Endothelial cell of umbilical vein (primary cell): Measurements from ENCODE around the gene CEP72. TPM values are rescaled to one million over a fixed set of nuclear protein-coding genes. Genes with fewer than 3 reads are reported as not detected.

Source experiments
- BruUV-seq: library from RNA; stranded (reverse); fragments of 400-500 nt; replicated peaks from 2 replicates; lab custom pipeline; 2021; lab: Mats Ljungman, UMichigan
- CTCF ChIA-PET: fragments of 300-600, 350-600 bp; sonication (Branson Sonifier 250); formaldehyde crosslinking; loops from one replicate; lab custom pipeline; 2021; ENCODE audit warnings: antibody characterized with exemption, inconsistent platforms; lab: Charles Lee
- POLR2A ChIA-PET: fragments of 300-600, 350-600 bp; sonication (Branson Sonifier 250); formaldehyde crosslinking; loops from one replicate; lab custom pipeline; 2021; ENCODE audit warnings: antibody characterized with exemption, inconsistent platforms; lab: Charles Lee
- DNase-seq: peaks from one replicate; pipeline ENCODE4 v3.0.0-alpha.2; 2011; ENCODE audit warnings: low read depth, low spot score
- FAIRE-seq: peaks from 2 replicates; lab custom pipeline; 2011; peaks lifted over from hg19 to GRCh38; lab: Jason Lieb, UNC
- H2AFZ ChIP-seq: 2 replicates; pipeline ENCODE4 v1.6.0; 2012; ENCODE audit warnings: low read depth, low read length, control low read depth, inconsistent platforms
- H3K27ac ChIP-seq: 2 replicates; pipeline ENCODE4 v1.5.1; 2011; ENCODE audit warnings: low read depth, mild to moderate bottlenecking, control low read depth, low read length, moderate library complexity; ENCODE audit not compliant: insufficient read depth
- H3K27me3 ChIP-seq, 2 experiments: 2 replicates each; pipeline versions ENCODE4 v1.6.0 to v1.6.1; 2011; ENCODE audit warnings: low read length in 2 of 2, mixed read lengths in 1 of 2; ENCODE audit not compliant: control insufficient read depth in 2 of 2, insufficient read depth in 2 of 2
- H3K36me3 ChIP-seq, 2 experiments: 2 replicates in 1 of 2; 3 replicates in 1 of 2; pipeline ENCODE4 v1.5.1; 2011; ENCODE audit warnings: low read length in 2 of 2, mild to moderate bottlenecking in 1 of 2, moderate library complexity in 1 of 2; ENCODE audit not compliant: control insufficient read depth in 2 of 2, insufficient read depth in 2 of 2; ENCODE audit errors: extremely low read depth in 1 of 2
- H3K4me1 ChIP-seq: 3 replicates; pipeline ENCODE4 v1.5.1; 2011; ENCODE audit warnings: mild to moderate bottlenecking, low read length; ENCODE audit not compliant: control insufficient read depth, insufficient read depth; ENCODE audit errors: extremely low read depth
- H3K4me2 ChIP-seq: 2 replicates; pipeline ENCODE4 v1.6.1; 2011; ENCODE audit warnings: low read length, control low read depth, mixed read lengths; ENCODE audit not compliant: insufficient read depth
- H3K4me3 ChIP-seq, 3 experiments: fragments of 200-600 bp in 1 of 3; sonication (generic), shearing (Covaris generic) in 1 of 3; replicated peaks in 1 of 3; 2 replicates each; pipeline ENCODE4 v1.5.1; 2011 to 2016; ENCODE audit warnings: control low read depth in 3 of 3, low read length in 3 of 3, mild to moderate bottlenecking in 2 of 3, inconsistent platforms in 1 of 3, low read depth in 1 of 3, moderate library complexity in 1 of 3; ENCODE audit not compliant: insufficient read depth in 1 of 3
- H3K79me2 ChIP-seq: 2 replicates; pipeline ENCODE4 v1.6.0; 2012; ENCODE audit warnings: low read length, inconsistent platforms; ENCODE audit not compliant: control insufficient read depth, insufficient read depth
- H3K9ac ChIP-seq: replicated peaks from 2 replicates; pipeline ENCODE3; 2011; ENCODE audit warnings: low read length, control low read depth; ENCODE audit not compliant: insufficient read depth; ENCODE audit errors: extremely low read depth
- H3K9me1 ChIP-seq: replicated peaks from 3 replicates; pipeline ENCODE4 v1.6.0; 2011; ENCODE audit warnings: mild to moderate bottlenecking, low read length; ENCODE audit not compliant: control insufficient read depth, insufficient read depth; ENCODE audit errors: extremely low read depth
- H3K9me3 ChIP-seq: replicated peaks from 2 replicates; pipeline ENCODE4 v1.5.1; 2012; ENCODE audit warnings: low read length, inconsistent platforms; ENCODE audit not compliant: control insufficient read depth, insufficient read depth
- H4K20me1 ChIP-seq: replicated peaks from 2 replicates; pipeline ENCODE3; 2011; ENCODE audit warnings: mild to moderate bottlenecking, low read length; ENCODE audit not compliant: control insufficient read depth, insufficient read depth; ENCODE audit errors: extremely low read depth
- CTCF ChIP-seq, 2 donors: IDR thresholded peaks; 1 replicate in 1 of 2; 2 replicates in 1 of 2; pipeline ENCODE4 v1.5.1; 2011; ENCODE audit warnings: low read length in 2 of 2, mild to moderate bottlenecking in 2 of 2, moderate library complexity in 2 of 2, control low read depth in 1 of 2, inconsistent platforms in 1 of 2, low read depth in 1 of 2; ENCODE audit not compliant: insufficient read depth in 1 of 2; ENCODE audit errors: extremely low read depth in 1 of 2
- EZH2 ChIP-seq: IDR thresholded peaks from 2 replicates; pipeline ENCODE4 v1.6.1; 2012; ENCODE audit warnings: borderline replicate concordance, low read depth, mild to moderate bottlenecking, moderate library complexity, low read length, inconsistent platforms; ENCODE audit not compliant: severe bottlenecking
- FOS ChIP-seq: IDR thresholded peaks from 2 replicates; pipeline ENCODE4 v1.6.1; 2011; ENCODE audit warnings: mild to moderate bottlenecking, low read length, moderate library complexity, borderline replicate concordance; ENCODE audit not compliant: insufficient read depth
- GATA2 ChIP-seq: IDR thresholded peaks from 2 replicates; pipeline ENCODE4 v1.7.0; 2011; ENCODE audit warnings: low read depth, mild to moderate bottlenecking, moderate library complexity, mixed read lengths, low read length; ENCODE audit not compliant: insufficient read length, insufficient read depth
- JUN ChIP-seq: IDR thresholded peaks from 2 replicates; pipeline ENCODE4 v1.6.1; 2011; ENCODE audit warnings: borderline replicate concordance, low read depth; ENCODE audit not compliant: insufficient read length, insufficient read depth
- MYC ChIP-seq: IDR thresholded peaks from one replicate; pipeline ENCODE4 v1.6.1; 2011; ENCODE audit warnings: mild to moderate bottlenecking, low read depth, low read length
- POLR2A ChIP-seq: IDR thresholded peaks from 2 replicates; pipeline ENCODE4 v1.6.1; 2012; ENCODE audit warnings: low read depth, mild to moderate bottlenecking, control low read depth, low read length
- POLR2AphosphoS5 ChIP-seq: IDR thresholded peaks from 2 replicates; pipeline ENCODE4 v1.6.1; 2012; ENCODE audit warnings: low read depth, mild to moderate bottlenecking, control low read depth, low read length, moderate library complexity; ENCODE audit not compliant: insufficient read depth
- dilution Hi-C: fragments of 300-500 bp; cut with MboI; formaldehyde crosslinking; loops from one replicate; pipeline ENCODE4 v1.15.0; 2019; ENCODE audit warnings: low sequenced_read_pairs; ENCODE audit not compliant: extremely low pct_ligation_motif_present
- intact Hi-C: fragments of 100-400 bp; cut with micrococcal nuclease; formaldehyde crosslinking; loops from one replicate; pipeline ENCODE4 v1.10.0; 2022
- polyA plus RNA-seq, 4 experiments: library from polyadenylated mRNA; depleted of rRNA in 3 of 4; stranded (reverse) in 3 of 4; unstranded in 1 of 4; fragments of >200 nt; gene quantifications; 2 replicates each; pipeline versions ENCODE4 v1.2.1 to v1.2.3, GENCODE V29; 2011 to 2012; ENCODE audit warnings: missing spikeins in 1 of 4
- total RNA-seq: library from RNA; stranded (reverse); gene quantifications from 2 replicates; pipeline ENCODE4 v1.2.3, GENCODE V29; 2021
- TF ChIP-seq, protein P1 (sequence below): IDR thresholded peaks from 2 replicates; pipeline ENCODE4 v1.6.1; 2011; ENCODE audit not compliant: insufficient read depth, insufficient read length

CEP72 gene
- total and polyA plus RNA-seq, 2 donors (not counting 3 experiments of a cell fraction or from before 2014, with no cell fraction given), result 2.9 to 9.5 TPM

DNA sequence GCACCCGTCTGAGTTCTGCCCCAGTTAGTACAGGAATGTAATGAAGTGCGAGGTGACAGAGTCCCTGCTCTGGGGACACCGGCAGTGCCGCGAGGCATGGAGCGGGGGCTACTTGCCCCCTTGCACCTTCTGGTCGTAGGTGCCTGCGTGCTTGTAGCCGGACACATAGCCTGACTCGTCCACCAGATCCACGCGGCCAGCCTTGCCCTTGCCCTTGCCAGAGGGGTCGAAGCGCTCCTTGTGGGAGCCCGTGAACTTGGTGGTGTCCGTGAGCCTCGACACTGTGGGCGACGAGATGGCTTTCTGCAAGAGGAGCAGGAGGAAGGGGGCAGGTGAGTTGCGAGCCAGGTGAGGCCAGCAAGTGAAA is 52.8 kb downstream of the CEP72 start:
- H4K20me1 ChIP-seq, result no peaks in the 10 kb centered on the region
- FAIRE-seq (no peak), DNase-seq (no peak)
- dilution Hi-C loops, result no loop called here
- H3K4me3 ChIP-seq, result no peak overlapping the region
- no peak overlapping the region for H3K9ac ChIP-seq
- ChIA-PET POLR2A (no interaction called here), CTCF (no interaction called here)
- no peaks in the 10 kb centered on the region for H3K27me3 ChIP-seq
- BruUV-seq, result no TSS peak
- intact Hi-C loops, result no loop called here
- no peak overlapping the region for H2AFZ ChIP-seq
- no peaks in the 10 kb centered on the region for H3K9me1 ChIP-seq
- H3K4me2 ChIP-seq, result no peak overlapping the region
- no peaks in the 10 kb centered on the region for H3K9me3 ChIP-seq
- H3K79me2 ChIP-seq, result no peaks in the 10 kb centered on the region
- TF ChIP-seq, protein P1, sequence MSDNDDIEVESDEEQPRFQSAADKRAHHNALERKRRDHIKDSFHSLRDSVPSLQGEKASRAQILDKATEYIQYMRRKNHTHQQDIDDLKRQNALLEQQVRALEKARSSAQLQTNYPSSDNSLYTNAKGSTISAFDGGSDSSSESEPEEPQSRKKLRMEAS, result no peak
- TF ChIP-seq FOS, result no peak
- no peak for TF ChIP-seq JUN
- TF ChIP-seq CTCF (IDR thresholded peaks at IDR 0.05; ENCODE audit: extremely low read depth in 1 of 2, insufficient read depth in 1 of 2, low read depth in 1 of 2, low read length in 2 of 2), result no peak
- TF ChIP-seq GATA2, result no peak
- no peak for TF ChIP-seq MYC
- no peak for TF ChIP-seq POLR2A
- no peak for TF ChIP-seq EZH2
- TF ChIP-seq POLR2AphosphoS5, result no peak
- no peak overlapping the region for H3K27ac ChIP-seq
- no peaks in the 10 kb centered on the region for H3K4me1 ChIP-seq
- no peaks in the 10 kb centered on the region for H3K36me3 ChIP-seq
